Mucosa of descending colon (tissue), 3 donors: Measurements from ENCODE around the gene TMEM88. TPM values are rescaled to one million over a fixed set of nuclear protein-coding genes. Genes with fewer than 3 reads are reported as not detected.
"Not testable (repeated sequence)": the region's sequence is repeated elsewhere in the genome, so short reads cannot be mapped to it uniquely, and the experiment has no call there.

ENCODE experiments used
- ATAC-seq: fragments of 200-7000 bp; cut with Tn5 transposase; one replicate; pipeline ENCODE4 v1.9.1; 2020; ENCODE audit warnings: mild to moderate bottlenecking, moderate library complexity
- DNase-seq, 3 donors: peaks; one replicate each; pipeline ENCODE4 v3.0.0-alpha.2; 2020
- H3K36me3 ChIP-seq: fragments of 200-600 bp; one replicate; pipeline ENCODE4 v1.8.0; 2021; ENCODE audit warnings: low read depth, mild to moderate bottlenecking
- H3K4me1 ChIP-seq: fragments of 200-600 bp; one replicate; pipeline ENCODE4 v1.8.0; 2021; ENCODE audit warnings: low read depth, mild to moderate bottlenecking
- H3K4me3 ChIP-seq: fragments of 200-600 bp; one replicate; pipeline ENCODE4 v1.8.0; 2021; ENCODE audit warnings: mild to moderate bottlenecking
- H3K9me3 ChIP-seq: fragments of 200-600 bp; one replicate; pipeline ENCODE4 v1.8.0; 2021; ENCODE audit warnings: mild to moderate bottlenecking
- intact Hi-C, 2 donors: fragments of 100-400 bp; cut with DNase I in 1 of 2; cut with micrococcal nuclease in 1 of 2; formaldehyde crosslinking; loops; one replicate each; pipeline versions ENCODE4 v1.11.0 to v1.11.1; 2022; cut with DNase I, micrococcal nuclease
- long read RNA-seq, 2 donors: library from polyadenylated mRNA; unstranded; transcript quantifications; one replicate each; pipeline ENCODE4 v2.0.0, GENCODE V29; 2019 to 2021
- total RNA-seq, 3 donors: library from RNA; stranded (reverse); fragmentation: NEBNext Ultra II Directional in 2 of 3; extraction: Animal tissue kit (Norgen Biotek cat#: 25700) in 2 of 3; gene quantifications; one replicate each; pipeline versions ENCODE4 v1.2.1 to v1.2.4, GENCODE V29; 2021 to 2023
- TF ChIP-seq, protein P1 (sequence below): fragments of 200-600 bp; IDR thresholded peaks from one replicate; pipeline ENCODE4 v1.8.0; 2022; ENCODE audit warnings: antibody characterized with exemption, mild to moderate bottlenecking
- donor health status: DM: no; HTN: no; CAD: no; lungs with moderate emphysema.
- donor health status: DM: no; HTN: no; CAD: no.
- donor health status: DM: no; HTN: yes; CAD: no.

Gene TMEM88, protein sequence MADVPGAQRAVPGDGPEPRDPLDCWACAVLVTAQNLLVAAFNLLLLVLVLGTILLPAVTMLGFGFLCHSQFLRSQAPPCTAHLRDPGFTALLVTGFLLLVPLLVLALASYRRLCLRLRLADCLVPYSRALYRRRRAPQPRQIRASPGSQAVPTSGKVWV
- 1 to 10 TPM; 3.5 to 8.5 (median 6.9) TPM for total RNA-seq
- long read RNA-seq, donor 1, partial matches to known transcripts = 0 of 3 reads
- long read RNA-seq, donor 1, other reads (novel, unspliced or antisense) = 0 of 3 reads
- long read RNA-seq, donor 2 = 0 reads

DNA sequence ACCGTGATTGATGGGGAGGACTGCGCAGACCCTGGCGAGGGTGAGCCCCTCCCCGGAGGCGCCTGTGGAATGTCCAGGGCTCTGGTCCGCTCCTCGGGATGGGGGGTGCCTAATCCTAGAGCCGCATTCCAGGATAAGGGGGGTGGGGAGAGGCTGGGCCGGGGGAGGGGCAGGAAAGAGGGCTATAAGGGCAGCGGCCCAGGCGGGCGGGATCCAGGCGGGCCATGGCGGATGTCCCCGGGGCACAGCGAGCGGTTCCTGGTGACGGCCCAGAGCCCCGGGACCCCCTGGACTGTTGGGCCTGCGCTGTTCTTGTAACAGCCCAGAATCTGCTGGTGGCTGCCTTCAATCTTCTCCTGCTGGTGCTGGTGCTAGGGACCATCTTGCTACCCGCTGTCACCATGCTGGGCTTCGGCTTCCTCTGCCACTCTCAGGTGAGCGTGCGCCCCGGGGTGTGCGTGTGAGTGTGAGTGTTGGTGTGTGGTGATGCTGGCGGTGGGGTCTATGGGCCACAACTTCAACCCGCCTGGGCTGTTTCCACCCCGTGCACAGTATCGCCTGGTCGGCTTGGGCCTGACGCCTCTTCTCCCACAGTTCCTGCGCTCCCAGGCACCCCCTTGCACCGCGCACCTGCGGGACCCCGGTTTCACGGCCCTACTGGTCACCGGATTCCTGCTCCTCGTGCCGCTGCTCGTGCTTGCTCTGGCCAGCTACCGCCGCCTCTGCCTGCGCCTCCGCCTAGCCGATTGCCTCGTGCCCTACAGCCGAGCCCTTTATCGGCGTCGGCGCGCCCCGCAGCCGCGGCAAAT, at the start of gene TMEM88:
Gene TMEM88 (plus strand): TSS at position 216 of the 809 bp plus-strand sequence. CDS start 9 bp downstream, at position 225.
- peaks cover 15% of the 10 kb centered on the region for H3K36me3 ChIP-seq

DNA sequence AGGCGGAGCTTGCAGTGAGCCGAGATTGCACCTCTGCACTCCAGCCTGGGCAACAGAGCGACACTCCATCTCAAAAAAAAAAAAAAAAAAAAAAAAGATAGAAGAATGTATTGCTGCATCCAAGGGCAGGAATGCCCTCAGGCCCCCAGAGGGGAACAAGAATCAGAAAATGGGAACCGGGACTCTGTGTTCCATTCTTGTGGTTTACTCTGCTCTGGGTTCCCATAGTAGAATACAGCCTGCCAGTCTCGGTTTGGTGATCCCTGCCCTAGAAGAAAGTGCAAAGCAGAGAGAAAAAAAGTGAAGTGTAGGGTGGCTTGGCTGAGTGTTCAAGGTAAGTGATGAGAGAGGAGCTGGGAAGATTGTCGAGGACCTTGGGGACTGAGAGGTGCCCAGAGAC, 48.3 kb upstream of the TMEM88 start:
- Histone ChIP-seq H3K9me3 (no peaks in the 10 kb centered on the region), H3K4me3 (no peak overlapping the region), H3K36me3 (no peaks in the 10 kb centered on the region), H3K4me1 (peaks cover 4% of the 10 kb centered on the region)
- intact Hi-C loops = no loop called here
- DNase-seq = no peak
- ATAC-seq = no peak
- TF ChIP-seq, protein P1, sequence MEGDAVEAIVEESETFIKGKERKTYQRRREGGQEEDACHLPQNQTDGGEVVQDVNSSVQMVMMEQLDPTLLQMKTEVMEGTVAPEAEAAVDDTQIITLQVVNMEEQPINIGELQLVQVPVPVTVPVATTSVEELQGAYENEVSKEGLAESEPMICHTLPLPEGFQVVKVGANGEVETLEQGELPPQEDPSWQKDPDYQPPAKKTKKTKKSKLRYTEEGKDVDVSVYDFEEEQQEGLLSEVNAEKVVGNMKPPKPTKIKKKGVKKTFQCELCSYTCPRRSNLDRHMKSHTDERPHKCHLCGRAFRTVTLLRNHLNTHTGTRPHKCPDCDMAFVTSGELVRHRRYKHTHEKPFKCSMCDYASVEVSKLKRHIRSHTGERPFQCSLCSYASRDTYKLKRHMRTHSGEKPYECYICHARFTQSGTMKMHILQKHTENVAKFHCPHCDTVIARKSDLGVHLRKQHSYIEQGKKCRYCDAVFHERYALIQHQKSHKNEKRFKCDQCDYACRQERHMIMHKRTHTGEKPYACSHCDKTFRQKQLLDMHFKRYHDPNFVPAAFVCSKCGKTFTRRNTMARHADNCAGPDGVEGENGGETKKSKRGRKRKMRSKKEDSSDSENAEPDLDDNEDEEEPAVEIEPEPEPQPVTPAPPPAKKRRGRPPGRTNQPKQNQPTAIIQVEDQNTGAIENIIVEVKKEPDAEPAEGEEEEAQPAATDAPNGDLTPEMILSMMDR = no peak

More for the DNA sequence above, at the start of gene TMEM88:
- TF ChIP-seq, protein P1 = no peak
- no peak for ATAC-seq
- H3K4me3 ChIP-seq = no peak within 1 kb of the TSS
- H3K9me3 ChIP-seq = no peaks in the 10 kb centered on the region
- intact Hi-C loops = no loop called here
- peak; percentile 29 to 69 (median 64) for DNase-seq
- H3K4me1 ChIP-seq = peaks cover 43% of the 10 kb centered on the region

DNA sequence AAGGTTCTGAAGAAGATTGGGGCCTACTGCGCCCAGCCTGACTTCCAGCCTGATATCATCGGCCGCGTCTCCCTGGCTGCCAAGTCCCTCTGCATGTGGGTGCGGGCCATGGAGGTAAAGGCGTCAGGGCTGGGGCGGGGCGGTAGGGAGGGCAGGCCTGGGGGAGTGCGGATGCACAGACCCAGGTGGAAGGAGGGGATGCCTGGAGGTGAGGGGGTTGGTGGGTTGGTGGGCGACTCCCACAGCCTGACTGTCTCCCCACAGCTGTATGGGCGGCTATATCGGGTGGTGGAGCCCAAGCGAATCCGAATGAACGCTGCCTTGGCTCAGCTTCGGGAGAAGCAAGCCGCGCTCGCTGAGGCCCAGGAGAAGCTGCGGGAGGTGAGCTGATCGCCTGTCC, 47.7 kb upstream of the TMEM88 start:
- no peaks in the 10 kb centered on the region for H3K36me3 ChIP-seq
- TF ChIP-seq, protein P1 = no peak
- H3K9me3 ChIP-seq = no peaks in the 10 kb centered on the region
- intact Hi-C loops = no loop called here
- DNase-seq (no peak), ATAC-seq (no peak)
- H3K4me3 ChIP-seq = no peak overlapping the region
- H3K4me1 ChIP-seq = peaks cover 4% of the 10 kb centered on the region

DNA sequence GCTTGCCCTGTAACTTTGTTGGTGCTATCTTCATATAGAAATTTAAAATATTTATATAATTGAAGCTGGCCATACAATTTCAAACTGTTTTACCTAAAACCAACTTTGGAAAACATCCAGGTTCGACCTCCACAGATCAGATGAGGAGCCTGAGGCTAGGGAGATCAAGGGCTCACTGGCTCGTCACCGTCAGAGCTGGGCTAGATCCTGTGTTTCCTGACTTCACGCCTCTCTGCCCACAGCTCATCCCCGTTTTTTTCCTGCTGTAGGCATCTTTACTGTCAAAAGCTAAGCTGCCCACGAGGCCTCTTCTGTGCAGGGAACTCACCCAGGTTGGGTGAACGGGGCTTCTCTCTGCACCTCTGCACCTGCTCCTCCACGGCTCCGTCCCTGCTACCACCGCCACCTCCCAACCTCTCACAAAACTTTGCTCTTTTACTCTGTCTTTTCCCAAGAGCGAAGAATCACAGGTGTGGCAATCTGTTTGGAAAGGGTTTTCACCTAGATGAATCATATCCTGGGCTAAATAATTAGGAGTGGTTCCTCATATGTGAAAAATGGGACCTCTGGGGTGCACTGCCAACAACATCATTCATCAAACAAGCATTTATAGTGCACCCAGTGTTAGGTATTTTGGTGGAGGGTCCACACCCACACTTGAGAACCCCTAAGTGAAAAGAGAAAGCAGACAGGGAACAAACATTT, 45.6 kb upstream of the TMEM88 start:
- DNase-seq = no peak

DNA sequence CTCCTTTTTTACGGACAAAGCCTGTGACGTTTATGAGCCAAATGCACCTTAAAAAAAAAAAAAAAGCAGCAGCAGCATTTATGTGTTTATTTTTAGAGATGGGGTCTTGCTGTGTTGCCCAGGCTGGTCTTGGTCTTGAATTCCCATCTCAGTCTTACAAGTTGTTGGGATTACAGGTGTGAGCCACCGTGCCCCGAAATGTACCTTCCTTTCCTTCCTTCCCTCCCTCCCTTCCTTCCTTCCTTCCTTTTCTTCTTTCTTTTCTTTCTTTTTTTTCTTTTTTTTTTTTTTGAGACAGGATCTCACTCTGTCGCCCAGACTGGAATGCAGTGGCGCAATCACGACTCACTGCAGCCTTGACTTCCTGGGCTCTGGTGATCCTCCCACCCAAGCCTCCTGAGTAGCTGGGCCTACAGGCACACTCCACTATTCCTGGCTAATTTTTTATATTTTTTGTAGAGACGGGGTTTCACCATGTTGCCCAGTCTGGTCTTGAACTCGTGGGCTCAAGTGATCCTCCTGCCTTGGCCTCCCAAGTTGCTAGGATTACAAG, 45.0 kb upstream of the TMEM88 start:
- DNase-seq, H3K9me3 ChIP-seq, H3K4me1 ChIP-seq, H3K4me3 ChIP-seq, ATAC-seq, intact Hi-C loops, H3K36me3 ChIP-seq: not testable (repeated sequence)

More for the DNA sequence above, 45.6 kb upstream of the TMEM88 start:
- Histone ChIP-seq H3K36me3 (no peaks in the 10 kb centered on the region), H3K4me1 (peaks cover 3% of the 10 kb centered on the region), H3K9me3 (no peaks in the 10 kb centered on the region), H3K4me3 (no peak overlapping the region)
- ATAC-seq = peak; percentile 62
- TF ChIP-seq, protein P1 = no peak
- intact Hi-C loops = no loop called here
